ENCODE data around the gene FKRP. TPM values are rescaled to one million over a fixed set of nuclear protein-coding genes. Genes with fewer than 3 reads are reported as not detected.

The FKRP gene
- total RNA-seq, 1 donor from 2014 or later = 14.2 TPM

- TF ChIP-seq, protein P1, sequence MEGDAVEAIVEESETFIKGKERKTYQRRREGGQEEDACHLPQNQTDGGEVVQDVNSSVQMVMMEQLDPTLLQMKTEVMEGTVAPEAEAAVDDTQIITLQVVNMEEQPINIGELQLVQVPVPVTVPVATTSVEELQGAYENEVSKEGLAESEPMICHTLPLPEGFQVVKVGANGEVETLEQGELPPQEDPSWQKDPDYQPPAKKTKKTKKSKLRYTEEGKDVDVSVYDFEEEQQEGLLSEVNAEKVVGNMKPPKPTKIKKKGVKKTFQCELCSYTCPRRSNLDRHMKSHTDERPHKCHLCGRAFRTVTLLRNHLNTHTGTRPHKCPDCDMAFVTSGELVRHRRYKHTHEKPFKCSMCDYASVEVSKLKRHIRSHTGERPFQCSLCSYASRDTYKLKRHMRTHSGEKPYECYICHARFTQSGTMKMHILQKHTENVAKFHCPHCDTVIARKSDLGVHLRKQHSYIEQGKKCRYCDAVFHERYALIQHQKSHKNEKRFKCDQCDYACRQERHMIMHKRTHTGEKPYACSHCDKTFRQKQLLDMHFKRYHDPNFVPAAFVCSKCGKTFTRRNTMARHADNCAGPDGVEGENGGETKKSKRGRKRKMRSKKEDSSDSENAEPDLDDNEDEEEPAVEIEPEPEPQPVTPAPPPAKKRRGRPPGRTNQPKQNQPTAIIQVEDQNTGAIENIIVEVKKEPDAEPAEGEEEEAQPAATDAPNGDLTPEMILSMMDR (IDR thresholded peaks at IDR 0.05) = no peak
- H3K9me3 ChIP-seq = no peaks in the 10 kb centered on the region
- intact Hi-C loops (cut with DNase I) = no loop called here
- ATAC-seq (no peak), DNase-seq (no peak)
- H3K4me1 ChIP-seq = peaks cover 41% of the 10 kb centered on the region
- peak overlapping the region; percentile 55 for H3K27ac ChIP-seq
- no peaks in the 10 kb centered on the region for H3K27me3 ChIP-seq
- H3K4me3 ChIP-seq = no peak overlapping the region
- H3K36me3 ChIP-seq = peaks cover 63% of the 10 kb centered on the region
Observed at GRCh38 chr19:46737298-46737654, 8.6 kb upstream of the FKRP start.

DNA sequence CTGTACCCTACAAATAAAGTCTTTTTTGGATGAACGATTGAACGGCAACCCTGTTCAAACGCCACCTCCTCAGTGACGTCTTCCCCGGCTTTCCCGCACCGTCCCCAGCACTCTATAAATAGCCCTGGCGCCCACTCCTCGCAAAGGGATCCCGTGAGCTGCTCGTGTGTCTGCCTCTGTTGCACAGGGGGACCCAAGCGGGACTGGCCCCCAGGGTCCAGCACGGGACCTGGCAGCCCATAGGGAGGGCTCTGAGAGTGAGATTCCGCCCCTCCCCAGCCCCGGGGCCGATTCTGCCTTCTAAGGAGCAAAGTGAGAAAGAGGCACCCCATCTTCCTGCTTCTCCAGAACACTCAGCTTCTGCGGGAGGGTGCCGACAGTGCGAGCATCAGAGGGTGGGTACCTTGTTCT, 8.1 kb upstream of the FKRP start:
- intact Hi-C loops (cut with DNase I) = no loop called here
- peak overlapping the region; percentile 55 for H3K27ac ChIP-seq
- peaks cover 58% of the 10 kb centered on the region for H3K36me3 ChIP-seq
- TF ChIP-seq, protein P1 (IDR thresholded peaks at IDR 0.05) = no peak
- no peaks in the 10 kb centered on the region for H3K9me3 ChIP-seq
- ATAC-seq = no peak
- peak; percentile 57 for DNase-seq
- H3K4me3 ChIP-seq = no peak overlapping the region
- peaks cover 37% of the 10 kb centered on the region for H3K4me1 ChIP-seq
- no peaks in the 10 kb centered on the region for H3K27me3 ChIP-seq

DNA sequence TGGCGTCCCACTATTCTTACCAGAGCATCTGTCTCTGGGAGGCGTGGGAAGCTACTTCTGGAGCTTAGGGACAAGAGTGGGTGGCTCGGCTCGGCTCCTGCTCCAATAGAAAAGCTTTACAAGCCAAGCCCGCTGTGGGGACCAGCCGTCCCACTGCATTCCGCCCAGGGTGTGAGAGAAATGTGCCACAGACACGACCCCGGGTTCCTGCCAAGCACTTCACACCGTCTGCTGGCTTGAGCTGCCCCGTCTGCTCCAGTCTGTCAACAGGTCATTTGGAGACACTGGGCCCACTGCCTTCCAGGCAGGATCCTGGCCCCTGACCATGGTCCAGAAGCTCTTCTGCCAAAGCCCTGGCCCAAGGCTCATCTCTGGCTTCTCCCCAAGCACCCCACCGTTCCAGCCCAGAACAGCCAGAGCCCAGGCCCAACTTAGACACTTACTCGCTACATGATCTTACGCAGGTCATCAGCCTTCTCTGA, 6.5 kb upstream of the FKRP start:
- Histone ChIP-seq H3K27me3 (no peaks in the 10 kb centered on the region), H3K4me1 (peaks cover 47% of the 10 kb centered on the region), H3K4me3 (no peak overlapping the region), H3K27ac (peak overlapping the region; percentile 55), H3K36me3 (peaks cover 42% of the 10 kb centered on the region), H3K9me3 (no peaks in the 10 kb centered on the region)
- ATAC-seq (peak; percentile 60), DNase-seq (peak; percentile 70)
- TF ChIP-seq, protein P1 (IDR thresholded peaks at IDR 0.05) = no peak
- intact Hi-C loops (cut with DNase I) = no loop called here

DNA sequence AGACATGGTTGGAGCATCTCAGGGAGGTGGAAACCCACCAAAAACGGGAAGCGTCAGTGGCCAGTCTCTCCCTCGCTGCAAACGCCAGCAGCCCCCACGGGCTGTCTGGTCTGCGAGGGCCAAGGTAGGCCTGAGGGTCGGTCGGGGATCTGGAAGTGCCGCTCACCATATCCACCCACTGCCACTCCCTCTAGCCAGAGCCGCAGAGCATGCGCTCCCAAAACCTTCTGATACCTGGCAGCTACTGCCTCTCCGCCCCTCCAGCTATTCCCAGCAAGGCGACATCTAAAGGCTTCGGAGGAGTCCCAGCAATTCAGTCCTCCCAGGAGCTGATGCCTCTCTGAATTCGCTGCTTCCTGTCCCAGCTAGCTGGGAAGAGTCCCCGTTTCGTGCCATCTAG, 4.4 kb upstream of the FKRP start:
- ATAC-seq (no peak), DNase-seq (no peak)
- intact Hi-C loops (cut with DNase I) = no loop called here
- Histone ChIP-seq H3K27ac (no peak overlapping the region), H3K36me3 (peaks cover 22% of the 10 kb centered on the region), H3K27me3 (no peaks in the 10 kb centered on the region), H3K9me3 (no peaks in the 10 kb centered on the region), H3K4me1 (peaks cover 48% of the 10 kb centered on the region), H3K4me3 (no peak overlapping the region)
- TF ChIP-seq, protein P1 (IDR thresholded peaks at IDR 0.05) = no peak

- H3K4me1 ChIP-seq = peaks cover 46% of the 10 kb centered on the region
Observed at GRCh38 chr19:46742926-46743480, 2.9 kb upstream of the FKRP start.

More at GRCh38 chr19:46742926-46743480, 2.9 kb upstream of the FKRP start:
- TF ChIP-seq, protein P1 (IDR thresholded peaks at IDR 0.05) = no peak
- Histone ChIP-seq H3K4me3 (no peak overlapping the region), H3K36me3 (peaks cover 7% of the 10 kb centered on the region), H3K27ac (no peak overlapping the region), H3K27me3 (no peaks in the 10 kb centered on the region), H3K9me3 (no peaks in the 10 kb centered on the region)
- intact Hi-C loops (cut with DNase I) = no loop called here
- no peak for ATAC-seq
- no peak for DNase-seq

All from upper lobe of right lung (tissue), 1 donor.